M059J (cell line): ENCODE data around the gene HFM1. TPM values are rescaled to one million over a fixed set of nuclear protein-coding genes. Genes with fewer than 3 reads are reported as not detected.
"Not testable (repeated sequence)": the region's sequence is repeated elsewhere in the genome, so short reads cannot be mapped to it uniquely, and the experiment has no call there.

ENCODE experiments used
- DNase-seq: peaks from one replicate; pipeline ENCODE4 v3.0.0-alpha.2; 2012; ENCODE audit warnings: low read depth
- total RNA-seq: library from RNA; depleted of rRNA; stranded (reverse); fragments of >200 nt; shearing (Covaris generic); gene quantifications from 2 replicates; pipeline ENCODE4 v1.2.3, GENCODE V29; 2014

The HFM1 gene
- total RNA-seq, 1 experiment from 2014 or later, result 0.10 TPM

- no peak for DNase-seq
Observed at GRCh38 chr1:91349524-91349923, 55.1 kb downstream of the HFM1 start.

GRCh38 chr1:91346824-91347223, 57.8 kb downstream of the HFM1 start:
- DNase-seq, result no peak

DNA sequence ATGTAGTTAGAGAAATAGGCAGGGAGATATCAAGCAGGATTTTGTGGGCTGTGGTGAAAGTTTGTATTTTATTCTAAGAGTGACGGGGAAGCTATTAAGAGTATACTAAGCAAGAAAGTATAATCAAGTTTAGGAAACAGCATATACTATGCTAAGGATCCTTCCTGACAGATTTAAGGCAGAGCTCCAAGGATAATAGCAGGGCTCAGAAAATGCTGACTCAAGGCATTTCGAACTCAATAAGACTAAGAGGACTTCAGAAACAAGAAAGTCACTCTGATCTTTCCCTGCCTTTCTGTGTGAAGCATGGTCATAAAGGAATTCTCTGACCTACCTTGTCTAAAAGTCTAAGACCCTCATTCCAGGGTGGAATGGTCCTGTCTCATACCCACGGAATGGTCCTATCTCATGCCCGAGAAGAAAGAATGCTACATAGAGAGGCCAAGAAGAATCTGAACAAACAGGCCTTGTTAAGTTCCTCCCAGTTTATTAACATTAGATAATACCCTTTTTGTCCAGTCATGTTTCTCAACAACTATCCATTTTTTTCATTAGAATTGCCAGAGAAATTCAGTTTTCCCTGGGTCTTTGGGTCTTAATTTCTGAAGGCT, 59.1 kb downstream of the HFM1 start:
- DNase-seq, result no peak

- no peak for DNase-seq
Observed at GRCh38 chr1:91338501-91338900, 66.1 kb downstream of the HFM1 start.

- DNase-seq, result peak; percentile 1
Observed at GRCh38 chr1:91335603-91336002, 69.0 kb downstream of the HFM1 start.

DNA sequence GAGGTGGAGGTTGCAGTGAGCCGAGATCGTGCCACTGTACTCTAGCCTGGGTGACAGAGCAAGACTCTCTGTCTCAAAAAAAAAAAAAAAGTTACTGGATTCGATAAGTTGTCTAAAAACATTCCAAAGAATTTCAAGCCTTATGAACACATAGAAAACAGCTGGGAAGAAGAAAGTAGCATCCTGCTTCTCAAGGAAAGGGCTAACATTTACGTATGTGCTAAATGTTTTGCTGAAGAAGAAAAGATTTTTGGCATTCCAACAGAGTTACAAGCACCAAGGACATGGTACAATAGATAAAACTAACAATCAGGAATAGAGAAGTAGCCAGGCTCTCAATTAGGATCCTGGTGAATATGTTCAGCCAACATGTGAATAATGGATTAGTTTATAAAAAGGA, 69.8 kb downstream of the HFM1 start:
- DNase-seq, result no peak

DNA sequence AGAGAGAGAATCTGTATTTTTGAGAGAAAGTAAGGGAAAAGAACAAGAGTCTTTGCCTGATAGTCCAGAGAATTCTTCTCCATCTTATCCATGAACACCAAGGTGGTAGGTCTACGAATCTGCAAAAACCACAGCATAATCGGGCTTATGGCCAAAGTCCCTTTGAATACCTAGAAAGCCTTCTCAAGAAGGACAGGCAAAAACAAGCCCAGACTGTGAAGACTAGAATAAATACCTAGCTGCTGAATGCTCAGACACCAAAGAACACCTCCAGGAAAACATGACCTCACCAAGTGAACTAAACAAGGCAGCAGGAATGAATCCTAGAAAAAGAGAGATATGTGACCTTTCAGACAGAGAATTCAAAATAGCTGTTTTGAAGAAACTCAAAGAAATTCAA, 79.2 kb downstream of the HFM1 start:
- no peak for DNase-seq

- DNase-seq, result no peak
Observed at GRCh38 chr1:91314643-91315042, 90.0 kb downstream of the HFM1 start.

DNA sequence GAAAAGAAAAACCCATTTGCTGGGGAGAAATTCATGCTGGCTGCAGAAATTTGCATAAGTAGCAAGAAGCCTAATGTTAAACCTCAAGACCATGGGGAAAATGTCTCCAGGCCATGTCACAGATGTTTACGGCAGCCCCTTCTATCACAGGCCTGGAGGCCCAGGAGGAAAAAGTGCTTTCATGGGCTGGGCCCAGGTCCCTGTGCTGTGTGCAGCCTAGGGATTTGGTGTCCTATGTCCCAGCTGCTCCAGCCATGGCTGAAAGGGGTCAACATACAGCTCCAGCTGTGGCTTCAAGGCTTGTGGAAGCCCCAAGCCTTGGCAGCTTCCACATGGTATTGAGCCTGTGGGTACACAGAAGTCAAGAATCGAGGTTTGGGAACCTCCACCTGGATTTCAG, 93.0 kb downstream of the HFM1 start:
- DNase-seq, result no peak

DNA sequence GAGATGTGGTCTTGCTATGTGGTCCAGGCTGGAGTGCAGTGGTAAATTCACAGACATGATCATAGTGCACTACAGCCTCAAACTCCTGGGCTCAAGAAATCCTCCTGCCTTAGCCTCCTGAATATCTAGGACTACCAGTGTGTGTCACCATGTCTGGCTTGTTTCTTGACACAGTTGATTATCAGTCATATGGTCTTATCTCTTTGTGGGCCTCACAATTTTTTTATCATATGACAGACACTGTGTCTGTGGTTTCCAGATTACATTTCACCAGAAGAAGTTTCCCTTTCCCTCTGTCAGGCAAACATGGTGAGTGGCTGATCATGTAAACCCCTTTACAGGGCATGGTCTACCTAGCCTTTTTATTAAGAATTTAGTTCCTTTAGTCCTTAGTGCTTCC, 96.1 kb downstream of the HFM1 start:
- DNase-seq, result no peak

DNA sequence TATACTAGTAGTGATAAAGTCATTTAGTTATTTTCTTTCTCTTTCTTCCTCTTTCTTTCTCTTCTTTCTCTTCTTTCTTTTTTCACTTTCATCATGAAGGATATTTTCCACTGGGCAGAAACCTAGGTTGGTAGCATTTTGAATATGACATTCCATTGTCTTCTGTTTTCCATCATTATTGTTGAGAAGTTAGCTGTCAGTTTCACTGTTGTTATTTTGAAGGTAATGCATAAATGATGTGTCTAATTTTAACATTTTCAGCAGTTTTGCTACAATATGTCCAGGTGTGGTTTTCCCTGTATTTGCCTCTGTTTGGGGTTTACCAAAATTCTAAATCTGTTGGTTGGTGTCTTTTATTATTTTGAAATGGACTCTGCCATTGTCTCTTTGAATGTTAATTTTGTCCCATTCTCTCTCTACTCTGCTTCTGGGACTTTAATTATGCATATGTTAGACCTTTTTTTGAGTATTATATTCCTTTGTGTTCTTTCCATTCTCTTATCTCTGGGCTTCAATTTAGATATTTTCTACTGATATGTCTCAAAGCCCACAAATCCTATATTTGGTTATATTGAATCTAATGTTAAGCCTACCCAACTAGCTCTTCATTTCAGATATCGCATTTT, 96.7 kb downstream of the HFM1 start:
- DNase-seq, result no peak

DNA sequence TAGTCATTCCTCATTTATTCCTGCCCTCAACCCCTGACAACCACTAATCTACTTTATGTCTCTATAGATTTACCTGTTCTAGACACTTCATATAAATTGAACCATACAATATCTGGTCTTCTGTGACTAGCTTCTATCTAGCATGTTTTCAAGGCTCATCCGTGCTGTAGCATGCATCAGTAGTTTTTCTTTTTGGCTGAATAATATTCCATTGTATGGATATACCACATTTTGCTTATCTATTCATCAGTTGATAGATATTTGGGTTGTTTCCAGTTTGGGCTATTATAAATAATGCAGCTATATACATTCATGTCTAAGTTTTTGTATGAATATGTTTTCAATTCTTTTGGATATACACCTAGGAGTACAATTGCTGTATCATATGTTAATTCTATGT, 101.5 kb downstream of the HFM1 start:
- no peak for DNase-seq

- DNase-seq, result not testable (repeated sequence)
Observed at GRCh38 chr1:91288843-91289553, 115.6 kb downstream of the HFM1 start.

- DNase-seq, result not testable (repeated sequence)
Observed at GRCh38 chr1:91286962-91287317, 117.7 kb downstream of the HFM1 start.

- DNase-seq, result not testable (repeated sequence)
Observed at GRCh38 chr1:91286259-91286961, 118.2 kb downstream of the HFM1 start.

DNA sequence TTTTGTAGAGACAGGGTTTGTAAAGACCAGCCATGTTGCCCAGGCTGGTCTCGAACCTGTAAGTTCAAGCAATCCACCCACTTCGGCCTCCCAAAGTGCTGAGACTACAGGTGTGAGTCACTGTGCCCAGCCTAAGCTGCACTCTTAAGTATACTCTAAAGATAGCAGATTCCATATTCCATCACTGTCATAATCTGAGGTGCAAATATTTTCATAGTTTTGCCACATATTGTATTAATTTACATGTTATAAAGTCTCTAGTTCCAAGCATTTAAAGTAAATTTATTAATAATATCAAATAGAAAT, 121.3 kb downstream of the HFM1 start:
- no peak for DNase-seq

DNA sequence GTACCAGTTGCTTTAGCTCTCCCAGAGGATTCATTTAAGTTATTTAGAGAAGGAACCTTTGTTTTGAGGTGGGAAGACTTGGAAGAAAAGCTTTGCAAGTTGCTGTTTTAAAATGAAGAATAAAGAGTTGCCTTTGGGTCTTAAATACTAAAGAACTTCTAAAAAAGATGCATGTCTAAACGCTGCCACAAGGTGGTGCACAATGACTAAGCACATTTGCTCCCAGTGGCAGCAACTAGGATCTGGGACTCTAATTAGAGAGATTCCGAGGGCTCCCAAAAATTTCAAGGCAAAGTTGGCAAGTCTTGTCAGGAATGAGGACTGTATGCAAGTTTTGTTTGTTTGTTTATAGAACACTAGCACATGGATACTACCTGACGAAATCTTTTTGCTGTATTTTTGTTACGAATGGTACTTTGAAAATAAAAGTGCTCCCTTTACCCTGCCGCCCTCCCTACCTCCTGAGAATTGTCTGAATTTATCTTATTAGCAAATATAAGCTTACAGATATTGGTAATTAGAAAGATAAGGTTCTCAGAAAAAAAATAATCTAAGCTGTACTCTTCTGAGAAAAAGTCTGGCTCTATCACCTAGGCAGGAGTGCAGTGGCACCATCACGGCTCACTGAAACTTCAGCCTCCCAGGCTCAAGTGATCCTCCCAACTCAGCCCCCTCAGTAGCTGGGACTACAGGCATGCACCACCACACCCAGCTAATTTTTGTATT, 121.8 kb downstream of the HFM1 start:
- DNase-seq, result peak; percentile 67

DNA sequence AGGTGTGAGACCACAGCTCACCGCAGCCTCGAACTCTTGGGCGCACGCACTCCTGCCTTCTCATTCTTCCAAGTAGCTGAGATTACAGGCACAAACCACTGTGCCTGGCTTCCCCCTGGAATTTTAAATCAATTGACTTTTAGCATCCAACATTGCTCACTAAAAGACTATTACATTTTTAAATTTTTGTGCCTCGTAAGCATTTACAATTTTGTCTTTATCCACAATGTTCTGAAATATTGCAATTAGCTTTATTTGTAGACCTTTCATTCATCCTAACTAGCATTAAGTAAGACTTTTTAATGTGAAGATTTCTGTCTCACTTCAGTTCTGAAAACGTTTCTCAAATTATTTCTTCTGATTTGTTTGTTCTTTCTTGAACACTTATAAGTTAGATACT, 122.9 kb downstream of the HFM1 start:
- no peak for DNase-seq

- DNase-seq, result peak; percentile 25
Observed at GRCh38 chr1:91278754-91279153, 125.9 kb downstream of the HFM1 start.

GRCh38 chr1:91273875-91274274, 130.8 kb downstream of the HFM1 start:
- DNase-seq, result no peak

DNA sequence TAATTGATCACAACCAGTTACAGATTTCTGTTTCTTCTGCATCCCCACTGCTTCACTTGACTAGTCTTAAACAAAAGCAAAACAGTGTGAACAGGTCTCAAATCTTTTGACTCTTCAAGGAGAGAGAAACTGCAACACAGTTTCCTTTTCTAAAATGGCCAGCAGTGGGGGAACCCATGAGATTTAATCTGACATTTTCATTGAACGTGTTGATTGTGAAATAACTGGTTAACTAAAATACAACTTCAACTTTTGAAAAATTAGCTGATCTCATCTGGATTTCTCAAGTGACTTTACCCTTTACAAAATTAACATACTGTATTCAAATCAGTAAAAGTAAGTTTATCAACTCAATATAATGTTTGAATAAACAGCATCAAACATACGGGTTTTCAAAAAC, 143.0 kb downstream of the HFM1 start:
- no peak for DNase-seq

GRCh38 chr1:91245435-91245834, 159.2 kb downstream of the HFM1 start:
- DNase-seq, result no peak
